ENCODE results near the gene PRKN.

The PRKN gene

DNA sequence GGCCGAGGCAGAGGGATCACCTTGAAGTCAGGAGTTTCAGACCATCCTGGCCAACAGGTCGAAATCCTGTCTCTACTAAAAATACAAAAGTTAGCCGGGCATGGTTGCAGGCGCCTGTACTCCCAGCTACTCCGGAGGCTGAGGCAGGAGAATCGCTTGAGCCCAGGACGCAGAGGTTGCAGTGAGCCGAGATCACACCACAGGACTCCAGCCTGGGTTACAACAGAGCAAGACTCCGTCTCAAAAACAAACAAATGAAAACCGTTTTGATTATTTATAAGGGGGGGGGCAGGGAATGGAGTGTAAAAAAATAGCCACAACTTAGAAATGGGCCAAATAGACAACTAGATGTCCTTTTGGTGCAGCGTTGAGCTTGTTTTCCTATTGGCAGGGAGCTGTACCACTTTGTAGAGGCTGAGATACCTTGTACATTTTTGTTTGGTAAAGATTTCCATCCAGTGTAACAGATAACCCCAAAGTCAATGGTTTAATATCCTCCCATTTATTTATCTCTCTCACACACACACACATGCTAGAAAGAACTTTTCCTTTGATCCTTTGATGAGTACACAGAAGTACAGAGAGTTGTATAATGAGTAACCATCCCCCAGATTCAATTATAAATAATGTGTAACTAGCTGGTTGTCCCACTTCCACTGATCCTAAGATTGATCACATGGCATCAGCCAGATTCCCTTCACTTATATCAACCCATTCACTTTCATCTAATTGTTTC lies 477.5 kb downstream of the PRKN start:
- no peak for TF ChIP-seq GABPA (IDR thresholded peaks at IDR 0.05; ENCODE audit: low read depth)
- TF ChIP-seq SPI1 (IDR thresholded peaks at IDR 0.05; ENCODE audit: borderline replicate concordance, low read depth), result no peak
- TF ChIP-seq REST (IDR thresholded peaks at IDR 0.05; ENCODE audit: insufficient replicate concordance, low read depth), result no peak
- TF ChIP-seq CTCF (IDR thresholded peaks at IDR 0.05; ENCODE audit: insufficient read depth, low read length), result no peak
- no peak for TF ChIP-seq POLR2AphosphoS5 (IDR thresholded peaks at IDR 0.05; ENCODE audit: low read depth)
- H3K27ac ChIP-seq (replicated peaks), result no peak overlapping the region
- H3K27me3 ChIP-seq (ENCODE audit: insufficient read depth, poor library complexity, severe bottlenecking), result no peaks in the 10 kb centered on the region
- no peak overlapping the region for H3K4me3 ChIP-seq (replicated peaks; ENCODE audit: insufficient read depth, low read length)
- no peak for DNase-seq (ENCODE audit: low read depth in 1 of 2, low spot score in 1 of 2)

DNA sequence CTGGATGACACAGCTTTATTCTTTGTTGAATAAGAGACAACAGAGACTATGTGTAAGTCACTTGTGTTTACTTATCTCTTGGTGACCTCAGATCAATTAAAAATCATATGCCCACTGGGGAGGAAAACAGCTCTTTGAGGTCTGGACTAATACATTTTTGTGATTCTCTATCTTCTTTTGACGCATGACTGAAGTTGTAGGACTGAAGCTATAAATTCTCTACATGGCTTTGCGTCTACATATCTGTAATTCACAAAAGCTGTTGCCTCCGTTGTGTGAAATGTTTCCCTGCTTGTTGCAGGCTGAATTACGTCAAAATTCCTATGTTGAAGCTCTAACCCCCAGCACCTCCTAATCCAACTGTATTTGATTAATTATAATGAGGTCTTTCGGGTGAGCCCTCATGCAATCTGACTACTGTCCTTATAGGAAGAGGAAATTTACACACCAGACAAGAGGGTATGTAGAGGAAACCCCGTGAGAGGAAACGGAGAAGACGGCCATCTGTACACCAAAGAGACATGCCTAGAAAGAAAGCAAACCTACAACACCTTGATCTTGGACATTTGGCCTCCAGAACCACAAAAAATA lies 481.6 kb downstream of the PRKN start:
- DNase-seq (ENCODE audit: low read depth in 1 of 2, low spot score in 1 of 2), result no peak
- Histone ChIP-seq H3K27ac (replicated peaks) (no peak overlapping the region), H3K27me3 (ENCODE audit: insufficient read depth, poor library complexity, severe bottlenecking) (peaks cover 4% of the 10 kb centered on the region), H3K4me3 (replicated peaks; ENCODE audit: insufficient read depth, low read length) (no peak overlapping the region)
- TF ChIP-seq POLR2AphosphoS5 (IDR thresholded peaks at IDR 0.05; ENCODE audit: low read depth) (no peak), CTCF (IDR thresholded peaks at IDR 0.05; ENCODE audit: insufficient read depth, low read length) (no peak), GABPA (IDR thresholded peaks at IDR 0.05; ENCODE audit: low read depth) (no peak)

- H3K27ac ChIP-seq (replicated peaks), result no peak overlapping the region
- TF ChIP-seq GABPA (IDR thresholded peaks at IDR 0.05; ENCODE audit: low read depth) (no peak), REST (IDR thresholded peaks at IDR 0.05; ENCODE audit: insufficient replicate concordance, low read depth) (no peak), SPI1 (IDR thresholded peaks at IDR 0.05; ENCODE audit: borderline replicate concordance, low read depth) (no peak), CTCF (IDR thresholded peaks at IDR 0.05; ENCODE audit: insufficient read depth, low read length) (no peak), POLR2AphosphoS5 (IDR thresholded peaks at IDR 0.05; ENCODE audit: low read depth) (no peak)
- no peak for DNase-seq (ENCODE audit: low read depth in 1 of 2, low spot score in 1 of 2)
- H3K4me3 ChIP-seq (replicated peaks; ENCODE audit: insufficient read depth, low read length), result no peak overlapping the region
- peaks cover 5% of the 10 kb centered on the region for H3K27me3 ChIP-seq (ENCODE audit: insufficient read depth, poor library complexity, severe bottlenecking)
These were observed 483.5 kb downstream of the PRKN start for GRCh38 chr6:162244031-162244430.
